H1 (cell line): ENCODE results near the gene CDH20. TPM values are rescaled to one million over a fixed set of nuclear protein-coding genes. Genes with fewer than 3 reads are reported as not detected.

Experiments
- CTCF ChIA-PET: fragments of 300-600 bp; sonication (Branson Sonifier 250); formaldehyde crosslinking; loops from one replicate; lab custom pipeline; 2021; ENCODE audit not compliant: partially characterized antibody; lab: Charles Lee
- POLR2A ChIA-PET: fragments of 300-600 bp; sonication (Branson Sonifier 250); formaldehyde crosslinking; loops from one replicate; lab custom pipeline; 2021; ENCODE audit warnings: inconsistent platforms; ENCODE audit not compliant: partially characterized antibody; lab: Charles Lee
- DNase-seq, 2 experiments: peaks; one replicate each; pipeline versions ENCODE4 v3.0.0 to v3.0.0-alpha.2; 2010 to 2022; ENCODE audit warnings: low spot score in 2 of 2, low read depth in 1 of 2, mixed read lengths in 1 of 2
- FAIRE-seq: peaks from 2 replicates; lab custom pipeline; 2011; peaks lifted over from hg19 to GRCh38; lab: Jason Lieb, UNC
- H2AFZ ChIP-seq: 2 replicates; pipeline ENCODE4 v1.8.1; 2012; ENCODE audit warnings: low read length, inconsistent platforms
- H2AK5ac ChIP-seq: 2 replicates; pipeline ENCODE4 v1.6.1; 2013; ENCODE audit warnings: low read depth, low read length
- H2BK120ac ChIP-seq: replicated peaks from 2 replicates; pipeline ENCODE3; 2013; ENCODE audit warnings: low read depth, low read length, inconsistent platforms
- H2BK12ac ChIP-seq: 2 replicates; pipeline ENCODE4 v1.6.1; 2013; ENCODE audit warnings: low read depth, low read length
- H2BK15ac ChIP-seq: 2 replicates; pipeline ENCODE4 v1.6.1; 2013; ENCODE audit warnings: low read length
- H2BK20ac ChIP-seq: 2 replicates; pipeline ENCODE4 v1.6.1; 2013; ENCODE audit warnings: low read length
- H2BK5ac ChIP-seq: 2 replicates; pipeline ENCODE4 v1.6.1; 2013; ENCODE audit warnings: low read depth, low read length
- H3K14ac ChIP-seq: 2 replicates; pipeline ENCODE4 v1.6.1; 2013; ENCODE audit warnings: inconsistent platforms; ENCODE audit not compliant: insufficient read length
- H3K18ac ChIP-seq: 2 replicates; pipeline ENCODE4 v1.6.1; 2013; ENCODE audit warnings: low read length; ENCODE audit errors: extremely low read depth
- H3K23ac ChIP-seq: 2 replicates; pipeline ENCODE4 v1.6.1; 2013; ENCODE audit warnings: inconsistent platforms; ENCODE audit not compliant: insufficient read length
- H3K23me2 ChIP-seq: 2 replicates; pipeline ENCODE4 v1.6.1; 2013; ENCODE audit warnings: low read depth, low read length
- H3K27ac ChIP-seq: 2 replicates; pipeline ENCODE4 v1.6.1; 2011; ENCODE audit warnings: low read depth, low read length, inconsistent platforms
- H3K27me3 ChIP-seq, 4 experiments: replicated peaks in 1 of 4; 1 replicate in 1 of 4; 2 replicates in 3 of 4; pipeline versions ENCODE4 v1.6.1 to v1.8.1; 2011 to 2013; ENCODE audit warnings: low read length in 3 of 4, mild to moderate bottlenecking in 3 of 4, inconsistent platforms in 2 of 4, mixed read lengths in 2 of 4, moderate library complexity in 1 of 4; ENCODE audit not compliant: control insufficient read depth in 3 of 4, insufficient read depth in 3 of 4; ENCODE audit errors: extremely low read depth in 1 of 4
- H3K36me3 ChIP-seq, 4 experiments: 2 replicates each; pipeline versions ENCODE4 v1.6.1 to v1.8.1; 2011 to 2013; ENCODE audit warnings: mild to moderate bottlenecking in 4 of 4, low read length in 3 of 4, moderate library complexity in 2 of 4, control low read depth in 1 of 4, inconsistent platforms in 1 of 4; ENCODE audit not compliant: insufficient read depth in 4 of 4, control insufficient read depth in 2 of 4
- H3K4ac ChIP-seq: replicated peaks from 2 replicates; pipeline ENCODE3; 2013; ENCODE audit warnings: low read length, low read depth, mixed read lengths, inconsistent platforms; ENCODE audit not compliant: insufficient read length
- H3K4me1 ChIP-seq, 4 experiments: replicated peaks in 1 of 4; 1 replicate in 1 of 4; 2 replicates in 3 of 4; pipeline versions ENCODE4 v1.6.1 to v1.8.1; 2011 to 2013; ENCODE audit warnings: low read length in 3 of 4, inconsistent platforms in 2 of 4, mixed read lengths in 1 of 4; ENCODE audit not compliant: insufficient read depth in 4 of 4, control insufficient read depth in 3 of 4
- H3K4me2 ChIP-seq, 2 experiments: 2 replicates each; pipeline versions ENCODE4 v1.6.1 to v1.8.1; 2011 to 2013; ENCODE audit warnings: low read depth in 2 of 2, low read length in 2 of 2, control low read depth in 1 of 2, inconsistent platforms in 1 of 2, mild to moderate bottlenecking in 1 of 2; ENCODE audit not compliant: insufficient read depth in 1 of 2
- H3K4me3 ChIP-seq, 4 experiments: fragments of 200-600, 300-600 bp in 1 of 4; sonication (generic), shearing (Covaris generic), sonication (Bioruptor Twin) in 1 of 4; 2 replicates each; pipeline versions ENCODE4 v1.5.1 to v1.8.1; 2011 to 2016; ENCODE audit warnings: low read length in 4 of 4, low read depth in 3 of 4, control low read depth in 2 of 4, inconsistent platforms in 2 of 4, mild to moderate bottlenecking in 2 of 4, mixed read lengths in 1 of 4, moderate library complexity in 1 of 4; ENCODE audit not compliant: insufficient read depth in 2 of 4; ENCODE audit errors: extremely low read depth in 1 of 4
- H3K56ac ChIP-seq: replicated peaks from 2 replicates; pipeline ENCODE3; 2013; ENCODE audit warnings: low read depth, mild to moderate bottlenecking, mixed read lengths, low read length, inconsistent platforms; ENCODE audit not compliant: insufficient read length
- H3K79me1 ChIP-seq: 2 replicates; pipeline ENCODE4 v1.6.1; 2013; ENCODE audit warnings: low read depth, low read length, control low read depth
- H3K79me2 ChIP-seq, 2 experiments: 2 replicates each; pipeline versions ENCODE4 v1.6.1 to v1.8.1; 2012 to 2013; ENCODE audit warnings: low read length in 2 of 2, mild to moderate bottlenecking in 2 of 2, inconsistent platforms in 1 of 2; ENCODE audit not compliant: insufficient read depth in 2 of 2, control insufficient read depth in 1 of 2
- H3K9ac ChIP-seq, 4 experiments: replicated peaks in 1 of 4; 1 replicate in 1 of 4; 2 replicates in 3 of 4; pipeline versions ENCODE4 v1.6.1 to v1.8.1; 2011 to 2013; ENCODE audit warnings: low read depth in 3 of 4, low read length in 3 of 4, control low read depth in 2 of 4, mild to moderate bottlenecking in 2 of 4, moderate library complexity in 2 of 4, inconsistent platforms in 1 of 4; ENCODE audit errors: extremely low read depth in 1 of 4
- H3K9me3 ChIP-seq, 2 experiments: 2 replicates each; pipeline versions ENCODE4 v1.6.1 to v1.8.1; 2012 to 2013; ENCODE audit warnings: mild to moderate bottlenecking in 2 of 2, moderate library complexity in 2 of 2, control low read depth in 1 of 2, inconsistent platforms in 1 of 2, low read depth in 1 of 2, low read length in 1 of 2, mixed read lengths in 1 of 2; ENCODE audit not compliant: insufficient read depth in 2 of 2
- H4K20me1 ChIP-seq, 2 experiments: replicated peaks in 1 of 2; 2 replicates each; pipeline versions ENCODE3 to v1.8.1; 2011 to 2013; ENCODE audit warnings: inconsistent platforms in 2 of 2, low read length in 2 of 2, mild to moderate bottlenecking in 1 of 2; ENCODE audit not compliant: insufficient read depth in 2 of 2, control insufficient read depth in 1 of 2
- H4K5ac ChIP-seq: 2 replicates; pipeline ENCODE4 v1.6.1; 2013; ENCODE audit warnings: low read length, low read depth, mixed read lengths, inconsistent platforms; ENCODE audit not compliant: insufficient read length
- H4K8ac ChIP-seq: 2 replicates; pipeline ENCODE4 v1.8.0; 2013; ENCODE audit warnings: mild to moderate bottlenecking, moderate library complexity, low read length, inconsistent platforms; ENCODE audit not compliant: insufficient read depth; ENCODE audit errors: extremely low read depth
- H4K91ac ChIP-seq: replicated peaks from 2 replicates; pipeline ENCODE3; 2013; ENCODE audit warnings: low read length, mixed read lengths, inconsistent platforms; ENCODE audit not compliant: insufficient read length
- PHF8 ChIP-seq: fragments of 200-600 bp; sonication (generic); conservative IDR thresholded peaks from 2 replicates; pipeline ENCODE4 v1.7.1; 2012; ENCODE audit warnings: low read depth, mild to moderate bottlenecking, inconsistent platforms, low read length, moderate library complexity
- RAD21 ChIP-seq, 2 experiments: IDR thresholded peaks in 1 of 2; conservative IDR thresholded peaks in 1 of 2; 2 replicates each; pipeline ENCODE4 v1.6.1; 2011; ENCODE audit warnings: low read depth in 2 of 2, low read length in 2 of 2, improper control_type of control experiment in 1 of 2, inconsistent platforms in 1 of 2, mild to moderate bottlenecking in 1 of 2, moderate library complexity in 1 of 2
- WGBS, 2 experiments: shearing (Covaris generic) in 1 of 2; methylation state at CpG; one replicate each; pipeline versions ENCODE4 v1.1.6 to v1.1.7; 2013 to 2015; ENCODE audit warnings: low lambda C conversion rate in 2 of 2, mixed read lengths in 2 of 2, inconsistent platforms in 1 of 2, low coverage in 1 of 2, missing lambda C conversion rate in 1 of 2; ENCODE audit not compliant: insufficient replicate concordance in 2 of 2, insufficient coverage in 1 of 2, insufficient read length in 1 of 2; ENCODE audit errors: extremely low coverage in 1 of 2, missing lambda C conversion rate in 1 of 2; 5-methylcytosine and 5-hydroxymethylcytosine counted together
- polyA plus RNA-seq, 7 experiments: library from polyadenylated mRNA; depleted of rRNA in 3 of 7; stranded (reverse) in 5 of 7; unstranded in 2 of 7; fragments of >200 nt in 5 of 7; fragments of 200-250 nt in 2 of 7; gene quantifications; 1 replicate in 5 of 7; 2 replicates in 1 of 7; 4 replicates in 1 of 7; pipeline versions ENCODE4 v1.2.1 to v1.2.3, GENCODE V29; 2011 to 2013; ENCODE audit warnings: missing spikeins in 2 of 7, mixed read lengths in 2 of 7
- total RNA-seq: library from RNA; stranded (reverse); fragmentation: NEBNext Ultra II Directional; extraction: Animal tissue kit (Norgen Biotek cat#: 25700); gene quantifications from 2 replicates; pipeline ENCODE4 v1.2.1, GENCODE V29; 2021

Gene CDH20
- total and polyA plus RNA-seq, 2 of the 8 experiments (the other 6 are each of a cell fraction or from before 2014, with no cell fraction given) = 0.07 to 0.12 TPM

- Histone ChIP-seq H2AK5ac (no peak overlapping the region), H3K4me2 (no peak overlapping the region), H2BK15ac (no peak overlapping the region), H3K23me2 (no peaks in the 10 kb centered on the region), H3K4ac (no peak overlapping the region), H4K91ac (no peak overlapping the region), H4K8ac (no peak overlapping the region), H3K14ac (no peak overlapping the region), H3K79me2 (no peaks in the 10 kb centered on the region), H3K4me3 (no peak overlapping the region), H3K9me3 (no peaks in the 10 kb centered on the region), H2BK5ac (no peak overlapping the region), H2BK12ac (no peak overlapping the region), H2BK120ac (no peak overlapping the region), H2BK20ac (no peak overlapping the region), H3K18ac (no peak overlapping the region), H4K20me1 (no peaks in the 10 kb centered on the region), H3K27ac (no peak overlapping the region), H3K56ac (no peak overlapping the region), H3K36me3 (no peaks in the 10 kb centered on the region), H3K23ac (no peak overlapping the region), H3K27me3 (no peaks in the 10 kb centered on the region), H2AFZ (no peak overlapping the region), H3K79me1 (no peaks in the 10 kb centered on the region), H3K4me1 (peaks cover 0 to 4% (median 0%) of the 10 kb centered on the region in 4 experiments; a peak in 1 of 7 replicates), H4K5ac (no peak overlapping the region), H3K9ac (no peak overlapping the region)
- no peak for DNase-seq
- ChIA-PET CTCF (no interaction called here), POLR2A (interaction anchor here (0.7 kb wide), 1 partner anchor 35 kb away, joined by 3 read pairs; no protein-coding TSS in a partner anchor)
- no peak for TF ChIP-seq RAD21 (IDR thresholded peaks at IDR 0.05 in 1 of 2, conservative IDR thresholded peaks at IDR 0.05 in 1 of 2; ENCODE audit: low read depth in 2 of 2, low read length in 2 of 2)
- TF ChIP-seq PHF8 = no peak
- no peak for FAIRE-seq
- 76 to 100% methylated on average over 1 to 8 of the region's 8 CpGs for WGBS, 2 experiments
Observed at GRCh38 chr18:61595615-61596251, 262.5 kb downstream of the CDH20 start.
